ENCODE measurements around the gene DAB2.

Gene DAB2

DNA sequence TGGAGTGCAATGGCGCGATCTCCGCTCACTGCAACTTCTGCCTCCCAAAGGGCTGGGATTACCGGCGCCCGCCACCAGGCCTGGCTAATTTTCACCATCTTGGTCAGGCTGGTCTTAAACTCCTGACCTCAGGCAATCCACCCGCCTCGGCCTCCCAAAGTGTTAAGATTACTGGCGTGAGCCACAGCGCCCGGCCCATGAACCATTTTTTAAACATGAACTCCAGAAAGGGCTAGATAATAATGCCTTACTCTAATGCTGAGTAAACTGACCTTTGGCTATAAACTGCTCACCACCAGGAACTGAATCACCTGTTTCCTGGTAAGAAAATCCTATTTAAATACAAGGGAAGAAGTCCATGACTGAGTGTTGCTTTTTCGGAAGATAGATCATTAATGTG lies 23.2 kb upstream of the DAB2 start:
- DNase-seq (ENCODE audit: low read depth in 2 of 2) = no peak

DNA sequence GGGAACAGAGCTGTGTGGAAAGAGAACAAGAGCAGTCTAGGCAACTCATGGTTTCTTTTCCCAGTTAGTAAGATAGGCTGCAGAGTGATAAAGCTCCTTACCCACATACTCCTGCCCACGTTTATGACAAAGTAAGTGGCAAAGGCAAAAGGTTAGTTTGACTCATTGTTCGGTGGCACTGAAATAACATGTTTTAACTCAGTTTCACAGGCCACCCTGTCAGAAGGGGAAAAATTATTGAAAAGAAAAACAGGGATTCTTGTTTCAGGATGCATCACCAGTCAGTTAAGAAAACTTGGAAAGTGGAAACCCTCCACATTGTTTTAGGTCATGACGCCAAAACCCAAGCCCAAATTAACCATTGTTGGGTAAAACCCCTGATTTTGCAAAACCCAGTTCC lies 22.3 kb upstream of the DAB2 start:
- DNase-seq (ENCODE audit: low read depth in 2 of 2) = no peak

DNA sequence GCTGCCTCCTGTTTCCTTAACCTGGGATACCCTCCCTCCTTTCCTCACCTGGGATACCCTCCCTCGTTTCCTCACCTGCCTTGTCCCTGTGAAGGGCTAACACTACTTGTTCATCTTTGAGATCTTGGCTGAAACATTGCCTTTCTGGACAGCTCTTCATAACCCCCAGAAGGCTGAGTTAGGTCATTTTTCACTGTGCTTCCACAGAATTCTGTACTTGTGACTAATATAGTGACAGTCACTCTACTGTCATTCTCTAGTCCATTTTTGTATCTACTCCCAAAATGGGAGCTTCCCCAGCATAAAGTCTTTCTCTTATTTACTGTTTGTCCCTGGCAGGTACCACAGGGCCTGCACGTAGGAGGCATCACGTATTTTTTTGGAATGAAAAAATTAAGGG lies 21.5 kb upstream of the DAB2 start:
- DNase-seq (ENCODE audit: low read depth in 2 of 2) = no peak

- no peak for DNase-seq (ENCODE audit: low read depth in 2 of 2)
Measured at GRCh38 chr5:39443911-39444310, 19.1 kb upstream of the DAB2 start.

DNA sequence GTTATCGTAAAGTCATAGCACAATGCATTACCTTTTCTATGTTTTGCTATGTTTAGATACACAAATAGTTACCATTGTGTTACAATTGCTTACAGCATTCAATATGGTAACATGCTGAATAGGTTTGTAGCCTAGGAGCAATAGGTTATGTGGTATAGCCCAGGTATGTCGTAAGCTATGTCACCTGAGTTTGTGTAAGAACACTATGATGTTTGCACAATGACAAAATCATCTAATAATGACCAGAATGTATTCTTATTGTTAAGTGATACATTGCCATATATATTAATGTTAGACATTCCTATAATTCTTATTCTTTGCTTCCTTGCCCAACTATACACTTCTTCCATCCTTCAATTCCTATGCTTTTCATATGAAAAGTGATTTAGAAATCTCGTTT lies 18.2 kb upstream of the DAB2 start:
- no peak for DNase-seq (ENCODE audit: low read depth in 2 of 2)

DNA sequence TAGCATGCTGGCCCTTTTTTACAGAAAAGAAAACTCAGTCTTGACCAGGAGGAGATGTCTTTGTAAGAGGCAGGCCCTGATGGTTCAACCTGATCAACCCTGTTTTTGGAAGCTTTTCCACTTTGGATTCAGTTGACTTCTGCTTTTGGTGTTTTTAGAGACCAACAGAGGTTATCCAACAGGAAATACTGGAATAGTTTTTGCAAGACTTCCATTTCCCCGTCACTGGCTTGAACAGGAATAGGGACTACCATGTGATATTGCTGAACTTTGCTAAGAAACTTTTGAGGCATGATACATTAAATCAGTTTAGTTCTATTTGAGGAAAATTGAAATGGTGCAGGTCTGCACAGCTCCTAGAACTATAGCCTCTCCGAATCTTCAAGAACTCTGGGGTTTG lies 17.1 kb upstream of the DAB2 start:
- DNase-seq (ENCODE audit: low read depth in 2 of 2) = no peak

DNA sequence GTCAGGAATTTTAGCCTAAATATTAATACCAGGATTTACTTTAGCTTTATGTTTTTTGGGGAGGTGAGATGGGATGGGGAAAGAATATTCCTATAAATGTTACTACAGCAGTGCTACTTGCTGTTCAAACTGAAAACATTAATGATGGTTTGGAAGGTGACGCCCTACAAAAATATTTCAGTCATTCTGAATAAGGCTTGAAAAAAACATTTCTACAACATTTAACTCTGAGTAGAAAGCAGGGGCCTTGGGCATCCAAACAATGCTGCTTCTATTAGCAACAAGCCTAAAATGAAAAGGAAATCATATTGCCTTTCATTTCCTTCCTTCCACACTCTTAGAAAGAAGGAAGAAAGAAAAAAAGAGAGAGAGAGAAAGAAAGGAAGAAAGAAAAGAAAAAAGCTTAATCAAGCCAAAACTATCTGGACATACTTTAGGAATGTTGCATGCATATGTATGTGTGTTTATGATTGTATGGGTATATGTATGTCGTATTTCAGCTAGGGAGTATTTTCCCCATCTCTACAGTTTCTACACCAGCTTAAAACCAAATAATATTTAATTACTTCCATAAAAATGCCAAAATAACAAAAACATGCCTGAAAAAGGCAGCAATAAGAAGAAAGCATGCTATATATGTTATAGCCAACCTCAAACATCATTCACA lies 16.3 kb upstream of the DAB2 start:
- no peak for DNase-seq (ENCODE audit: low read depth in 2 of 2)

GRCh38 chr5:39440192-39440957 lies 15.6 kb upstream of the DAB2 start:
- DNase-seq (ENCODE audit: low read depth in 2 of 2) = no peak

GRCh38 chr5:39439582-39440162 lies 14.9 kb upstream of the DAB2 start:
- no peak for DNase-seq (ENCODE audit: low read depth in 2 of 2)

- no peak for DNase-seq (ENCODE audit: low read depth in 2 of 2)
Measured at GRCh38 chr5:39437467-39437866, 12.7 kb upstream of the DAB2 start.

- no peak for DNase-seq (ENCODE audit: low read depth in 2 of 2)
Measured at GRCh38 chr5:39433848-39434247, 9.1 kb upstream of the DAB2 start.

DNA sequence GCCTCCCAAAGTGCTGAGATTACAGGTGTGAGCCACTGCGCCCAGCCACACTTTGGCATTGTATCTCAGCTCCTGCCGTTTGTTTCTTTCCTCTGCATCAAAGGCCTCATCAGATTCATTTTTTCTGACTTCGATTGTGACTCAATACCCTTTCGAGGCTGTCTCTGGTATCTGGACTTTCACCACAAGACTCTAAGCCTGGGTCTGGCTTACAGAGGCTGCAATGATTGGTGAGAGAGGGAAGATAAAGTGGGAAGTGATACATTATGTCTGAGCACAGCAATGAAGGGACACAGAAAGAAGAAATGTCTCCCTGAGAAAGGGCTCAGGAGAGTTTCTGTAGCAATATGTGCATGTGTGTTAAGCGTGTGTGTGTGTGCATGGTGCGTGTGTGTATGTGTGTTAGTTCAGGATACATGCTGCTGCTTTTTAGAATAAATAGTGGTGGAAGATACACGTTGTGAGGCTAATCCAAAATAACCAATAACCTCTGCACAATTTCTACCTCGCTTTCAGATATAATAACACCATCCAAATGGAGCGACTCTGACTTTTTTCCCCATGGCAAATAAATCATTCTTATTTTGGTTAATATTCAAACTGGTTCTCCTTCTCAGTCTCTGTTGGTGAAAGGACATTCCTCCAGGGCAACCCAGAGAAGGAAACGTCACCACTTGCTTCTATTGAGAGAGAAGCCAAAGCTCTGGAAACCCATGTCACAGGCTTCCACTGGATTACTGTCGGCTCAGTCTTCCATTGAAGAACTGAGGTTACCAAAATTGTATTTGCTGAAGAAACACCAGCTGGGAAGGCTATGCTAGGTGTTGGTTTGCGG lies 8.1 kb upstream of the DAB2 start:
- no peak for DNase-seq (ENCODE audit: low read depth in 2 of 2)

DNA sequence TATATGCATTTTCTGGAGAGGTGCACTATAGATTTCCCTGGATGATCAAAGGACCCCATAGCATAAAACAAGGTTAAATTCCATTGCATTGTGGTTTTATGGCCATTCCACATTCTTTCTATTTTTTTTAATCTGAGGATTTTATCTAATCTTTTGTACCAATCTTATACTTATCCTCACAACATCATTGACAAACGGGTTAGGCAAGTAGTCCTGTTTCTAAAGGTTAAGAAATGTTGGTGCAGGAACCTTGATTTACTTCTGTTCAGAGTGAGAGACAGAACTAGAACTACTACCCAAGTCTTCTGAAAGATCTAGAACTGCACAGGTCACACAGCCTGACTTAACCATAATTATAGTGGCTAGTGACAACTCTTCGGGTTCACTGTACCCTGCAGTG lies 5.7 kb upstream of the DAB2 start:
- DNase-seq (ENCODE audit: low read depth in 2 of 2) = no peak

DNA sequence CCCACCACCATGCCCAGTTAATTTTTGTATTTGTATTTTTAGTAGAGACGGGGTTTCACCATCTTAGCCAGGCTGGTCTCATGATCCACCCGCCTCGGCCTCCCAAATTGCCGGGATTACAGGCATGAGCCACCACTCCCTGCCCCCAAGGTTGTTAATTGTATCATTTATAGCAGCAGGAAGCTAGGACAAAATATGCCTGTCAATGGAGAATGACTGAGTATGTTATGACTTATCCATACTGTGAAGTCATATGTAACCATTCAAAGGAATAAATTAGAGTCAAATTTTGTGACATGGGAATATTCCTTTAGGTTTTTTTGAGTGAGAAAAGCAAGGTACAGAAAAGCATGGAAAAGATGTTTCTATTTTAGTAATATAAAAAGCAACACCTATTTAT lies 3.9 kb upstream of the DAB2 start:
- DNase-seq (ENCODE audit: low read depth in 2 of 2) = no peak

GRCh38 chr5:39427633-39428032 lies 2.9 kb upstream of the DAB2 start:
- DNase-seq (ENCODE audit: low read depth in 2 of 2) = no peak

GRCh38 chr5:39427229-39427628 lies 2.4 kb upstream of the DAB2 start:
- DNase-seq (ENCODE audit: low read depth in 2 of 2) = no peak

DNA sequence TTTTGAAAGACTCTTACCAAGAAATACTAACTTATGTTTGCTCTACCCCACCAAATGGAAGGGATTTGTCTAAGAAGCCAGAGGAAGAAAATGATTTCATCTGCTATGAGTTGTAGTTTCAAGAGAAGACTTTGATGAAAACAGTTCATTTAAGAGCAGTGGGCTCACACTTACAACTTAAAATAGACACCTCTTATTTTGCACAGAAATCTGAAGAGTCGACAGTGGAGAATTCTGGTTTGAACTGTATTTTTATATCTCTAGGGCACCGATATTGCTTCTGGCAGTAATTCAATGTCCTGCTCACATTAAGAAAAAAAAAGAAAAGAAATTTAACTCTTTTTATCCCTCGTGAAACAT lies 1.9 kb upstream of the DAB2 start:
- DNase-seq (ENCODE audit: low read depth in 2 of 2) = no peak

- DNase-seq (ENCODE audit: low read depth in 2 of 2) = no peak
Measured at GRCh38 chr5:39426051-39426745, 1.4 kb upstream of the DAB2 start.

- DNase-seq (ENCODE audit: low read depth in 2 of 2) = no peak
Measured at GRCh38 chr5:39423331-39423751, 1.4 kb downstream of the DAB2 start.

GRCh38 chr5:39422728-39423285 lies 2.0 kb downstream of the DAB2 start:
- no peak for DNase-seq (ENCODE audit: low read depth in 2 of 2)

DNA sequence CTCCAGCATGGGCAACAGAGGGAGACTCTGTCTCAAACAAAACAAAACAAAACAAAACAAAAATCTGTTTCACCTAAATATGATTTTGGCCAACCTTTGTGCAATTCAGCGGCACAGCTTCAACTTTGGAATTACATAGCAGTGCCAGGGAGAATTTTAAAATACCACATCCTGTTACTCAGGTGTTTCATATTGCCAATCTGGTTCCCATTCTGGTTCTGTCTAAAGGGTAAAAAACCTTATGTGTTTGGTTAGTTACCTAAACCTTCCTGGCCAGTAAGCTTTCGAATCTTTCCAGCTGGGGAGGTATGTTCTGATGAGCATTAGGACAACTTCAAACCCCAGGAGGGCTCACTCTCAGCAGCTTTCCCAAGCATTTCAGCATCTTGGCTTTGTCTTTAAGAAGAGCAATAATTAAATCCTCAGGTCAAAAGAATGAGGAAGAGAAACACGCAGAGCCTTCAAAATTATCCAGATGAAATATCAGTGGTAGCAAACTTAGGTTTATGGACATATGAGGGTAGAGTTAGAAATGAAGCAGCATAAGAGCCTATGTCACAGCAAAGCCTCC lies 2.7 kb downstream of the DAB2 start:
- DNase-seq (ENCODE audit: low read depth in 2 of 2) = no peak

All from stimulated activated CD8-positive, alpha-beta memory T cell treated with anti-CD3 and anti-CD28 coated beads, Interleukin-2, amount 100 ng/mL, for 1 hour (primary cell).